HL-60 (cell line): Measurements from ENCODE around the gene ZNF283.
"Not testable (repeated sequence)": the region's sequence is repeated elsewhere in the genome, so short reads cannot be mapped to it uniquely, and the experiment has no call there.

Experiments used
- DNase-seq, 2 experiments: peaks; one replicate each; pipeline ENCODE4 v3.0.0-alpha.2; 2010 to 2020; ENCODE audit warnings: low read depth in 1 of 2, low spot score in 1 of 2
- H3K27ac ChIP-seq: fragments of 250-450 bp; sonication (Bioruptor Pico); replicated peaks from 2 replicates; pipeline ENCODE4 v1.5.1; 2020; ENCODE audit warnings: mild to moderate bottlenecking, moderate library complexity
- H3K27me3 ChIP-seq: fragments of 250-450 bp; sonication (Bioruptor Pico); 2 replicates; pipeline ENCODE4 v1.5.1; 2021; ENCODE audit warnings: mild to moderate bottlenecking, moderate library complexity; ENCODE audit not compliant: insufficient read depth, poor library complexity, severe bottlenecking
- H3K4me3 ChIP-seq: replicated peaks from 2 replicates; pipeline ENCODE4 v1.5.1; 2011; ENCODE audit warnings: mild to moderate bottlenecking, control low read depth, low read length; ENCODE audit not compliant: insufficient read depth
- GABPA ChIP-seq: IDR thresholded peaks from 2 replicates; pipeline ENCODE4 v1.6.1; 2012; ENCODE audit warnings: low read depth
- POLR2AphosphoS5 ChIP-seq: IDR thresholded peaks from 2 replicates; pipeline ENCODE4 v1.6.1; 2012; ENCODE audit warnings: low read depth
- SPI1 ChIP-seq: IDR thresholded peaks from 2 replicates; pipeline ENCODE4 v1.6.1; 2012; ENCODE audit warnings: low read depth, mild to moderate bottlenecking, borderline replicate concordance
- TF ChIP-seq, protein P1 (sequence below): IDR thresholded peaks from 2 replicates; pipeline ENCODE4 v1.6.1; 2012; ENCODE audit warnings: low read depth; ENCODE audit not compliant: insufficient replicate concordance
- TF ChIP-seq, protein P2 (sequence below): IDR thresholded peaks from one replicate; pipeline ENCODE4 v1.5.1; 2011; ENCODE audit warnings: low read length, control low read depth, inconsistent platforms; ENCODE audit not compliant: insufficient read depth

Gene ZNF283

DNA sequence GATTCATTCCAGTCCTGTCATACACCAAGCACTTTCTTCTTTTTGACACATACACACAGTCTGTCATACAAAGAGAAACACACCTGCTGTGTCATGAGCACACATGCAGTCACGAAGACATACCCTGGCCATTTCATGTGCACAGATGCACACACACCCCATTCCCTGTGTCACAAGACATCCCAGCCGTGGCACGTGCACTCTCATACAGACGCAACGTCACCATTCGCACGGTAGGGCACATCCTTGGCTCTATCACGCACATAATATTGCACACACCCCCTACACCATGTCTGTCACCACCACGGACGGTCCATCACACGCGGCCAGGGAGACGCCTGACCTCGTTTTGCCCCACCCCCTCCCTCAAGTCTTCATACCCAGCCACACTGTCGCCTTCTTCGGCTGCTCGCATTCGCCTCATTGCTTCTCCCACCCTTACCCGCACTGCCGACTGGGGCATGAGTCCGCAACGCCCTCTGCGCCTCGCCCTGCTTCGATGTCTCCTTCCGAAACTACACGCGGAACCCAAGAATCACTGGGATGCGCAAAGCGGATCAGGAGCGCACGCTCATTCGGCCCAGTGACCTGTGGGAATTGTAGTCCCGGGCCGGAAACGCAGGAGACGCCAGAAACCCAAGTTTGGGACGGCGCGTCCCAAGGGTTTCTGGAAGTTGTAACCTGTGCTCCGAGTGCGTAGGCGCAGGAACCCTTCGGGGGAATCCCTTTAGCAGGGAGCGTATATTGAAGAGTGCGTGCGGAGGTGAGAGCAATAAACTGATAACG lies 6.8 kb upstream of the ZNF283 start:
- no peak overlapping the region for H3K27ac ChIP-seq
- H3K4me3 ChIP-seq = no peak overlapping the region
- TF ChIP-seq SPI1 (no peak), GABPA (no peak), POLR2AphosphoS5 (no peak)
- TF ChIP-seq, protein P1, sequence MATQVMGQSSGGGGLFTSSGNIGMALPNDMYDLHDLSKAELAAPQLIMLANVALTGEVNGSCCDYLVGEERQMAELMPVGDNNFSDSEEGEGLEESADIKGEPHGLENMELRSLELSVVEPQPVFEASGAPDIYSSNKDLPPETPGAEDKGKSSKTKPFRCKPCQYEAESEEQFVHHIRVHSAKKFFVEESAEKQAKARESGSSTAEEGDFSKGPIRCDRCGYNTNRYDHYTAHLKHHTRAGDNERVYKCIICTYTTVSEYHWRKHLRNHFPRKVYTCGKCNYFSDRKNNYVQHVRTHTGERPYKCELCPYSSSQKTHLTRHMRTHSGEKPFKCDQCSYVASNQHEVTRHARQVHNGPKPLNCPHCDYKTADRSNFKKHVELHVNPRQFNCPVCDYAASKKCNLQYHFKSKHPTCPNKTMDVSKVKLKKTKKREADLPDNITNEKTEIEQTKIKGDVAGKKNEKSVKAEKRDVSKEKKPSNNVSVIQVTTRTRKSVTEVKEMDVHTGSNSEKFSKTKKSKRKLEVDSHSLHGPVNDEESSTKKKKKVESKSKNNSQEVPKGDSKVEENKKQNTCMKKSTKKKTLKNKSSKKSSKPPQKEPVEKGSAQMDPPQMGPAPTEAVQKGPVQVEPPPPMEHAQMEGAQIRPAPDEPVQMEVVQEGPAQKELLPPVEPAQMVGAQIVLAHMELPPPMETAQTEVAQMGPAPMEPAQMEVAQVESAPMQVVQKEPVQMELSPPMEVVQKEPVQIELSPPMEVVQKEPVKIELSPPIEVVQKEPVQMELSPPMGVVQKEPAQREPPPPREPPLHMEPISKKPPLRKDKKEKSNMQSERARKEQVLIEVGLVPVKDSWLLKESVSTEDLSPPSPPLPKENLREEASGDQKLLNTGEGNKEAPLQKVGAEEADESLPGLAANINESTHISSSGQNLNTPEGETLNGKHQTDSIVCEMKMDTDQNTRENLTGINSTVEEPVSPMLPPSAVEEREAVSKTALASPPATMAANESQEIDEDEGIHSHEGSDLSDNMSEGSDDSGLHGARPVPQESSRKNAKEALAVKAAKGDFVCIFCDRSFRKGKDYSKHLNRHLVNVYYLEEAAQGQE = no peak
- TF ChIP-seq, protein P2, sequence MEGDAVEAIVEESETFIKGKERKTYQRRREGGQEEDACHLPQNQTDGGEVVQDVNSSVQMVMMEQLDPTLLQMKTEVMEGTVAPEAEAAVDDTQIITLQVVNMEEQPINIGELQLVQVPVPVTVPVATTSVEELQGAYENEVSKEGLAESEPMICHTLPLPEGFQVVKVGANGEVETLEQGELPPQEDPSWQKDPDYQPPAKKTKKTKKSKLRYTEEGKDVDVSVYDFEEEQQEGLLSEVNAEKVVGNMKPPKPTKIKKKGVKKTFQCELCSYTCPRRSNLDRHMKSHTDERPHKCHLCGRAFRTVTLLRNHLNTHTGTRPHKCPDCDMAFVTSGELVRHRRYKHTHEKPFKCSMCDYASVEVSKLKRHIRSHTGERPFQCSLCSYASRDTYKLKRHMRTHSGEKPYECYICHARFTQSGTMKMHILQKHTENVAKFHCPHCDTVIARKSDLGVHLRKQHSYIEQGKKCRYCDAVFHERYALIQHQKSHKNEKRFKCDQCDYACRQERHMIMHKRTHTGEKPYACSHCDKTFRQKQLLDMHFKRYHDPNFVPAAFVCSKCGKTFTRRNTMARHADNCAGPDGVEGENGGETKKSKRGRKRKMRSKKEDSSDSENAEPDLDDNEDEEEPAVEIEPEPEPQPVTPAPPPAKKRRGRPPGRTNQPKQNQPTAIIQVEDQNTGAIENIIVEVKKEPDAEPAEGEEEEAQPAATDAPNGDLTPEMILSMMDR = no peak
- DNase-seq = no peak
- H3K27me3 ChIP-seq = no peaks in the 10 kb centered on the region

DNA sequence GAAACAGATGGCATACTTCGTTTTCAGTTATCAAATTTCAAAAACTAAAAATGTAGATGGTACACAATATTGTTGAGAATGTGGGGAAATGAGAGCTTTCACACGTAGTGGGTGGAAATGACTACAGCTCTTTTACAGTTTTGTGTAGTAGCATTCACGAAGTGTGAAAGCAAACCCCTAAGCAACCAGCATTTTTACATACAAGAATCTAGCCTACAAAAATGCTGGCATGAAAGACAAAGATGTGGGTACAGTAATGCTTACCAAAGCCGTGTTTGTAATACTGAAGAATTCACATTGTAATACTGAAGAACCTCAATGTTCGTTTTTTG lies 6.3 kb upstream of the ZNF283 start:
- TF ChIP-seq, protein P2 = no peak
- TF ChIP-seq SPI1 = no peak
- TF ChIP-seq, protein P1 = no peak
- TF ChIP-seq GABPA = no peak
- no peak for TF ChIP-seq POLR2AphosphoS5
- Histone ChIP-seq H3K27me3 (no peaks in the 10 kb centered on the region), H3K27ac (no peak overlapping the region), H3K4me3 (no peak overlapping the region)
- DNase-seq = no peak

DNA sequence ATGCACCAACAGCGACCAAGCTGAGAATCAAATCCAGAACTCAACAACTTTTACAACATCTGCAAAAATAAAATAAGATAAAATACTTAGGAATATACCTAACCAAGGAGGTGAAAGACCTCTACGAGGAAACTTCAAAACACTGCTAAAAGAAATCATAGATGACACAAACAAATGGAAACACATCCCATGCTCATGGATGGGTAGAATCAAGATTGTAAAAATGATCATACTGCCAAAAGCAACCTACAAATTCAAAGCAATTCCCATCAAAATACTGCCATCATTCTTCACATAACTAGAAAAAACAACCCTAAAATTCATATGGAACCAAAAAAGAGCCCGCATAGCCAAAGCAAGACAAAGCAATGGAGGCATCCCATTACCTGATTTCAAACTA lies 3.3 kb upstream of the ZNF283 start:
- not testable (repeated sequence) for H3K27me3 ChIP-seq, H3K27ac ChIP-seq, DNase-seq, H3K4me3 ChIP-seq

DNA sequence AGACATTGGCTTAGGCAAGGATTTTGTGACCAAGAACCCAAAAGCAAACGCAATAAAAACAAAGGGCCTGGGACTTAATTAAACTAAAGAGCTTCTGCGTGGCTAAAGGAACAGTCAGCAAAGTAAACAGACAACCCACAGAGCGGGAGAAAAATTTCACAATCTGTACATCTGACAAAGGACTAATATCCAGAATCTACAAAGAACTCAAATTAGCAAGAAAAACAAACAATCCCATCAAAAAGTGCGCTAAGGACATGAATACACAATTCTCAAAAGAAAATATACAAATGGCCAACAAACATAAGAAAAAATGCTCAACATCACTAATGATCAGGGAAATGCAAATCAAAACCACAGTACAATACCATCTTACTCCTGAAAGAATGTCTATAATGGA lies 2.5 kb upstream of the ZNF283 start:
- DNase-seq, H3K27me3 ChIP-seq, H3K4me3 ChIP-seq, H3K27ac ChIP-seq: not testable (repeated sequence)

DNA sequence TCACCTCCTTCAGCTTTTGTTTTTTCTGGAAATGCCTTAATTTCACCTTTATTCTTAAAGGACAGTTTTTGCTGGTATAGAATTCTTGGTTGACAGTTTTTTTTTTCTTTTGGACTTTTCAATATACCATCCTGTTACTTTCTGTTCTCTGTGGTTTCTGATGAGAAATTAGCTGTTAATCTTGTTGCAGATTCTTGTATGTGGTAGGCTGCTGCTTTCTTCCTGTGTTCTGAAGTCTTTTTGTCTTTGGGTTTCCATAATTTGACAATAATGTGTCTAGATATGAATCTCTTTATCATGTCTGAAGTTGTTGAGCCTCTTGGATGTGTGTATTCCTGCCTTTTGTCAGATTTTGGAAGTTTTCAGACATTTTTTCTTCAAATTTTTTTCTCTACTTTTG lies 12.0 kb downstream of the ZNF283 start:
- DNase-seq = no peak
- no peak for TF ChIP-seq GABPA
- TF ChIP-seq POLR2AphosphoS5 = no peak
- TF ChIP-seq SPI1 = no peak
- TF ChIP-seq, protein P2 = no peak
- TF ChIP-seq, protein P1 = no peak
- H3K4me3 ChIP-seq = no peak overlapping the region
- no peak overlapping the region for H3K27ac ChIP-seq
- no peaks in the 10 kb centered on the region for H3K27me3 ChIP-seq
